NCI-H1694 (cell line): Measurements from ENCODE around the gene WNT5B.

Experiments
- DNase-seq: peaks from one replicate; lab custom pipeline; 2025; lab: John Stamatoyannopoulos, UW

WNT5B gene

DNA sequence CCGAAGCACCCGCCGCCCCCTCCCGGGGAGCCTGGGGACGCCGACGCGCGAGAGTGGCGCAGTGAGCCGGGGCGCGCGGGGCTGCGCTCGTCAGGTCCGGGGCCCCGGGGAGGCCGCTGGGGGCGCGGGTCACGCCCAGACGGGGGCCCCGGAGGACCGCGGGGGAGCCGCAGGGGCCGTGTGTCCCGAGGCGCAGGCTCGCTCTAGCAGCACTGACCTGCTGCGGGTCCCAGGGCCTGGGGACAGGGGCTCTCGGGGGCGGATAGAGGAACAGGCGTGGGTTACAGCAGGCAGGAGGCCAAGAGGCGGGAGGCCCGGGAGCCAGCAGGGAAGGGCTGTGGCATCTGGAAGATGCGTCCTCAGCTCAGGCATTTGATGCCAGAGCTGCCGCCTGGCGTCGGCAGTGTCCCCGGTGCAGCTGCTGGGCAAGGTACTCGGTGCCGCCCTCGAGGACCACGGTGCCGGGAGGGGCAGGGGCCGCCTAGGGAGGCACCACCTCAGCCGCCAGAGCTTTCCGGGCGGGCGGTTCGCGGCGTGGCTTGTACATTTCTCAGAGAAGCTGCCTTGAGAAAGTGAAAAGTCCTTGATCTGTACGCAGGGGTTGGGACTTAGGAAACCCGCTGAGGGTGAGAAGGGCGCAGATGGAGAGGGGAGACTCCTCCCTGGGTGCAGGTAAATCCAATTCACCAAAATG lies 1.2 kb downstream of the WNT5B start:
- peak; percentile 67 for DNase-seq

GRCh38 chr12:1630827-1631591 lies 2.0 kb downstream of the WNT5B start:
- no peak for DNase-seq

- DNase-seq, result no peak
These were observed 3.7 kb downstream of the WNT5B start for GRCh38 chr12:1632702-1633101.

GRCh38 chr12:1633459-1633858 lies 4.4 kb downstream of the WNT5B start:
- DNase-seq, result no peak

DNA sequence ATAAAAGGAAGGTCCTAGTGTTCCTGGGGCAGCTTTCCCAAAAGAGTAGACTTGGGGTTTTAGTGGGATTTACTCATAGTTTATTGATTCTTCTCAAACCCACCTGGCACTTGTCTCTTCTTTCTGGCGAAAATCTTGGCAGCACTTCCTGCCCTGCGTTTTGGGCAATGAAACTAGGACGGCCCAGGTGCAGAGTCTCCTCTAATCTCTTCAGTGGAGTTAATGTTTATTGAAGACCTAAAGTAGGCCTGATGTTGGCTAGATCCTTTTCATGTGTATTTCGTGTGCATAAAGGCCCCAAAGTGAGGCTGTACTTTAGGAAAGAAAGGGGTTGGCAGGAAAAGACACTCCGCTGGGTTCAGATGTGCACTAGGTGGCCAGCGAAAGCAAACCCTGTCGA lies 5.1 kb downstream of the WNT5B start:
- DNase-seq, result no peak

DNA sequence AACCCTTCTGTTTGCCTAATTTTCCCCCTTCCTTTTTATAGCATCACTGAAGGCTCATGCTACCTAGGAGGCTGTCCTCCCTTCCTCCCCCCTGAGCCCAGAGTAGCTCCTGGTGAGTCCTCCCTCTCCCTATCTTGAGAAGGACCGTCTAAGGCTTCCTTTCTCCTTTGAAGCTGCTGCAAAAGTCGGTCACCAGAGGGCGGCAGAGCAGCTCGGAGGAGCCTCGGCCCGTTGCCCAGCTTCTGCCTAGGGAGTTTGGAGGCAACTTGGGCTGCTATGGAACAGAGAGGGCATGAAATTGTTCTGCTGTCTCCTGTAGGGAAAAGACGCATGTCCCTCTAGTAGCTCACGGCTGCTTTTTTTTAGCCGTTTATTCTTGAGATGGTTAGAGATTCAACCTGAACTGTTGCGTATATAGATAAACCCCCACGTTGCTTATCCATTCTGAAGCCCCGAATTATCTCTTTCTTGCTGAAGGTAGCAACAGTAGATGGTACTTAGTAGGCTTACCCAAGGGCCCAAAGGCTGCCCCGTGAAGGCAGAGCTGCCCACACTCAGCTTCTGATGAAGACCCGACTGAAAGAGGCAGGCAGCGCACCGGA lies 5.7 kb downstream of the WNT5B start:
- DNase-seq, result peak; percentile 73

DNA sequence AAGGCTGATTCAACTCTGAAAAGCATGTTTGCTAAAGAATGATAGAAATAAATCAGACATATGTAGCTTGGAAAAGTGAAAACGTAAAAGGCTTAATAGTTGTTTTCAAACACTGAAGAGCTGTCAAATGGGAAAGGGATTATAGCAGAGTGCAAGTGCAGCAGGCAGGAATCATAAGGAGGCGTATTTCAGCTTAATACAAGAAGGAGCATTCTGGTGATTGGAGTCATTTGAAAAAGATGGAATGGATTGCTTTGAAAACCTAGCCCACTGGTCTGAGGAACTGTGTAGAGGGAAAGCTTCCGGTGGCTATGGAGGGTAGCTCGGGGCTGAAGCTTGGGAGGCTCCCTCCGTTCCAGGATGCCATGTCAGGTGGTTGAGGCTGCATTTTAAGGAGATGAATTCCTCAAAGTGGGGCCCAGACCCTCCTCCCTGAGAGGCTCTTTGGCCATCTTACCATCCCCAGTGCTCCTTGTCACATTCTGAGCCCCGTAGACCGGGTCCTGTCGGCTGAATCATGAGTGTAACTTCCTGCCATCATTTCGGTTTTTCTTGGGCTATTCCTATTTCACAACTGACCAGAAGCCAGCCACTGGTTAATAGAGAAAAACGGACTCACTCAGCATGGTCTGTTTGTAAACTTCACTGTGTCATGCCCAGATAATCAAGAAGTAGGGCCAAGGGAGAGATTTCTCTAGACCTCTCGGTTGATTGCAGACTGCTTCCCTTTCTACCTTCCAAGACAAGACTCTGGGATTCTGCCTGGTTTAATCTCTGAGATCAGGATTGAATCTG lies 6.5 kb downstream of the WNT5B start:
- no peak for DNase-seq

- peak; percentile 79 for DNase-seq
These were observed 9.2 kb downstream of the WNT5B start for GRCh38 chr12:1638203-1638602.

GRCh38 chr12:1639538-1639937 lies 10.5 kb downstream of the WNT5B start:
- no peak for DNase-seq

DNA sequence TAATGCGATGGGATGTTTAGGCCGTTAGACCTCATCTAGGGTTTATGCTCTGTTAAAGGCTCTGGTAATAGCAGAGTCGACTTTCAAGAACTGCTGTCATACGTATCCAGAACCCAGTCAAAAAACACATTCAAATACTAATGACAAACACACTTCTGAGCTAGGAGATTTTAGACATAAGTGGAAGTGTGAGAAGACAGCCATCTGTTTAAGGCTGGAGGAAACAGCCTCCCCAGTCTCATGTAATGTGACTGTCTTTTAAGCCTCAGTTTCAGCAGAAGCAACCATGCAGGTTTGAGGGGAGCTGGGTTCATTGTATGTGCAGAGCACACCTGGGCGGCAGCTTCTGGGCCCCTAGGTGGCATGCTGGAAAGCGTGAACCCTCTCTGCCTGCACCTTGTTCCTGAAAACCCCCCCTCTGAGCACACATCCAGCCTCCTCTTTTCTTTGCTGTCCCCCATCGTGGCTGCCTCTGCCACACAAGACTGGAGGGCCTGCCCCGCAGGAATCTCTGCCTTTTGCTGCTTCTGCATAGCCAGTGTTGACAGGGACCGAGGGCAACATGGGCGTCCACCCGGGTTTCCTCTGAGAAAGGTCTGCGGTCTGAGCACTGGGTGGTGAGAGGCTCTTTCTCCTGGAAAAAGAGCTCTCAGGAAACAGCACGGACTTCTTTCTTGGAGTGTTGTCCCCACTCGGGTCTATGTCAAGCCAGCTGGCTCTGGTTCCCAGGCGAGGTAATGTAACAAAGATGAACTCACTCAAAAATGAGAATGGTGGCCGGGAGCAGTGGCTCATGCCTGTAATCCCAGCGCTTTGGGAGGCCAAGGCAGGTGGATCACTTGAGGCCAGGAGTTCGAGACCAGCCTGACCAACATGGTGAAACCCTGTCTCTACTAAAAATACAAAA lies 11.6 kb downstream of the WNT5B start:
- DNase-seq, result no peak

GRCh38 chr12:1642513-1642912 lies 13.5 kb downstream of the WNT5B start:
- DNase-seq, result no peak

- DNase-seq, result no peak
These were observed 14.0 kb downstream of the WNT5B start for GRCh38 chr12:1643043-1643442.

- no peak for DNase-seq
These were observed 15.0 kb downstream of the WNT5B start for GRCh38 chr12:1643905-1644533.

GRCh38 chr12:1644534-1645438 lies 15.8 kb downstream of the WNT5B start:
- DNase-seq, result peak; percentile 93

DNA sequence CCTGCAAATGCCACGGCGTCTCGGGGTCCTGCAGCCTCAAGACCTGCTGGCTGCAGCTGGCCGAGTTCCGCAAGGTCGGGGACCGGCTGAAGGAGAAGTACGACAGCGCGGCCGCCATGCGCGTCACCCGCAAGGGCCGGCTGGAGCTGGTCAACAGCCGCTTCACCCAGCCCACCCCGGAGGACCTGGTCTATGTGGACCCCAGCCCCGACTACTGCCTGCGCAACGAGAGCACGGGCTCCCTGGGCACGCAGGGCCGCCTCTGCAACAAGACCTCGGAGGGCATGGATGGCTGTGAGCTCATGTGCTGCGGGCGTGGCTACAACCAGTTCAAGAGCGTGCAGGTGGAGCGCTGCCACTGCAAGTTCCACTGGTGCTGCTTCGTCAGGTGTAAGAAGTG lies 16.8 kb downstream of the WNT5B start:
- no peak for DNase-seq

DNA sequence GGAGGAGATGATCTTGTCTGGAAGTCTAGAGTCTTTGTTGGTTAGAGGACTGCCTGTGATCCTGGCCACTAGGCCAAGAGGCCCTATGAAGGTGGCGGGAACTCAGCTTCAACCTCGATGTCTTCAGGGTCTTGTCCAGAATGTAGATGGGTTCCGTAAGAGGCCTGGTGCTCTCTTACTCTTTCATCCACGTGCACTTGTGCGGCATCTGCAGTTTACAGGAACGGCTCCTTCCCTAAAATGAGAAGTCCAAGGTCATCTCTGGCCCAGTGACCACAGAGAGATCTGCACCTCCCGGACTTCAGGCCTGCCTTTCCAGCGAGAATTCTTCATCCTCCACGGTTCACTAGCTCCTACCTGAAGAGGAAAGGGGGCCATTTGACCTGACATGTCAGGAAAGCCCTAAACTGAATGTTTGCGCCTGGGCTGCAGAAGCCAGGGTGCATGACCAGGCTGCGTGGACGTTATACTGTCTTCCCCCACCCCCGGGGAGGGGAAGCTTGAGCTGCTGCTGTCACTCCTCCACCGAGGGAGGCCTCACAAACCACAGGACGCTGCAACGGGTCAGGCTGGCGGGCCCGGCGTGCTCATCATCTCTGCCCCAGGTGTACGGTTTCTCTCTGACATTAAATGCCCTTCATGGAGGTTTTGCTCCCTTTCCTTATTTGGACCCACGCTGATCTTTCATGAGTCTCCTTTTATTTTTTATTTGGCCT lies 17.7 kb downstream of the WNT5B start:
- no peak for DNase-seq

- DNase-seq, result no peak
These were observed 18.2 kb downstream of the WNT5B start for GRCh38 chr12:1647285-1647669.

- DNase-seq, result no peak
These were observed 21.4 kb downstream of the WNT5B start for GRCh38 chr12:1650260-1650977.

DNA sequence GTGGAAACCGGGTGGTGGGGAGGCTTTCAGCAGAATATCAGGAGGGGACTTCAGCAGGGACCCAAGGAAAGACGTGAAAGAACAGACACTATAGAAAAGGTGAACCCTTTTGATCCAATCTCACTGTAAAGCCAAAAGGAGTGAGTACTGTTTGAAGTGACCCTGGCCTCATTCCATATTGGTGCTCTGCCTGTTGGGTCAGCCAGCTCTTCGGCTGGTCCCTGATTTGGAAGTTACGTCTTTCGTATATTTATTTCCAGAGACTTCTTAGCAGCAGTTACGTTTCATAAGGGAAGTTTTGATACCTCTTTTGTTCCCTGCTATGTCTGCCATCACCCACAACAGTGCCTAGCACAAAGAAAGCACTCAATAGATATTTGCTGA lies 21.9 kb downstream of the WNT5B start:
- DNase-seq, result no peak
